Sigmoid colon (tissue), 7 donors: ENCODE data around the gene TNFAIP8L3. TPM values are rescaled to one million over a fixed set of nuclear protein-coding genes. Genes with fewer than 3 reads are reported as not detected.

Experiments
- DNase-seq: peaks from one replicate; pipeline ENCODE4 v3.0.0-alpha.2; 2019
- H3K27ac ChIP-seq, 4 donors: fragments of 200-600 bp; sonication (generic); one replicate each; pipeline ENCODE4 v1.5.1; 2016 to 2019; ENCODE audit warnings: mild to moderate bottlenecking in 1 of 4
- H3K27me3 ChIP-seq, 3 donors: fragments of 200-600 bp; sonication (generic); one replicate each; pipeline ENCODE4 v1.5.1; 2019; ENCODE audit warnings: mild to moderate bottlenecking in 1 of 3
- H3K36me3 ChIP-seq, 4 donors: fragments of 200-600 bp; sonication (generic); one replicate each; pipeline ENCODE4 v1.5.1; 2016 to 2019
- H3K4me1 ChIP-seq, 4 donors: fragments of 200-600 bp; sonication (generic); one replicate each; pipeline ENCODE4 v1.5.1; 2017 to 2019
- H3K4me3 ChIP-seq, 4 donors: fragments of 200-600 bp; sonication (generic); one replicate each; pipeline ENCODE4 v1.5.1; 2017 to 2019; ENCODE audit warnings: mild to moderate bottlenecking in 2 of 4, moderate library complexity in 1 of 4
- H3K9me3 ChIP-seq, 4 donors: fragments of 200-600 bp in 3 of 4; sonication (generic) in 3 of 4; one replicate each; pipeline versions ENCODE4 v1.5.1 to v1.6.1; 2013 to 2019
- CTCF ChIP-seq, 4 experiments: fragments of 450-650 bp in 3 of 4; fragments of 200-600 bp in 1 of 4; IDR thresholded peaks; one replicate each; pipeline ENCODE4 v1.5.1; 2016 to 2019; ENCODE audit warnings: antibody characterized with exemption in 4 of 4, mild to moderate bottlenecking in 3 of 4, moderate library complexity in 2 of 4
- EP300 ChIP-seq, 4 donors: sonication (generic); formaldehyde crosslinking; IDR thresholded peaks; one replicate each; pipeline ENCODE4 v1.6.1; 2017; ENCODE audit warnings: antibody characterized with exemption in 4 of 4
- POLR2A ChIP-seq, 2 donors: fragments of 450-650 bp; IDR thresholded peaks; one replicate each; pipeline ENCODE4 v1.6.1; 2016; ENCODE audit warnings: antibody characterized with exemption in 2 of 2, mild to moderate bottlenecking in 2 of 2, moderate library complexity in 2 of 2
- POLR2AphosphoS5 ChIP-seq, 4 donors: sonication (generic); formaldehyde crosslinking; IDR thresholded peaks; one replicate each; pipeline ENCODE4 v1.6.1; 2017; ENCODE audit warnings: antibody characterized with exemption in 4 of 4
- WGBS, 2 donors: extraction: QIAGEN DNeasy Blood & Tissue Kit; methylation state at CpG; one replicate each; pipeline ENCODE4 v1.1.7; 2013; 5-methylcytosine and 5-hydroxymethylcytosine counted together
- intact Hi-C: fragments of 100-400 bp; cut with DNase I; formaldehyde crosslinking; loops from one replicate; pipeline ENCODE4 v1.15.1; 2023
- polyA plus RNA-seq, 3 donors: library from polyadenylated mRNA; stranded (reverse); fragments of 200-250 nt; gene quantifications; one replicate each; pipeline ENCODE4 v1.2.3, GENCODE V29; 2013
- total RNA-seq, 4 donors: library from RNA; depleted of rRNA; stranded (reverse); fragments of >200 nt; gene quantifications; one replicate each; pipeline ENCODE4 v1.1.0, GENCODE V29; 2016
- donor health status: healthy with polysubstance abuse.
- donor health status: Bipolar disorder and iron deficiency.
- donor health status: healthy.

The TNFAIP8L3 gene
- total and polyA plus RNA-seq, 7 donors = 6.1 to 13.5 (median 9.2) TPM

GRCh38 chr15:51098331-51098619, 3.6 kb upstream of the TNFAIP8L3 start:
- Histone ChIP-seq H3K27me3 (peaks cover 0 to 12% (median 6%) of the 10 kb centered on the region in 3 donors), H3K9me3 (no peaks in the 10 kb centered on the region), H3K4me1 (peaks cover 0 to 28% (median 22%) of the 10 kb centered on the region in 4 donors), H3K27ac (peak overlapping the region in 1 of 4 donors; percentile 27), H3K36me3 (no peaks in the 10 kb centered on the region), H3K4me3 (no peak overlapping the region)
- no peak for TF ChIP-seq POLR2A (IDR thresholded peaks at IDR 0.05)
- TF ChIP-seq POLR2AphosphoS5 (IDR thresholded peaks at IDR 0.05) = no peak
- no peak for TF ChIP-seq CTCF (IDR thresholded peaks at IDR 0.05)
- no peak for DNase-seq
- intact Hi-C loops = loop anchor here (10.0 kb wide), 1 partner anchor 53 kb away; no protein-coding TSS in a partner anchor
- WGBS, 2 donors = 82 to 92% methylated on average over 1 of the region's 1 CpG

GRCh38 chr15:51097553-51098330, 3.0 kb upstream of the TNFAIP8L3 start:
- Histone ChIP-seq H3K36me3 (no peaks in the 10 kb centered on the region), H3K4me1 (peaks cover 0 to 29% (median 24%) of the 10 kb centered on the region in 4 donors), H3K27ac (peak overlapping the region in 2 of 4 donors; percentile 19 to 27), H3K27me3 (peaks cover 0 to 12% (median 6%) of the 10 kb centered on the region in 3 donors), H3K9me3 (no peaks in the 10 kb centered on the region), H3K4me3 (no peak overlapping the region)
- intact Hi-C loops = loop anchor here (10.0 kb wide), 1 partner anchor 53 kb away; no protein-coding TSS in a partner anchor
- TF ChIP-seq POLR2AphosphoS5 (IDR thresholded peaks at IDR 0.05) (peak in 1 of 4 donors; percentile 42), EP300 (IDR thresholded peaks at IDR 0.05) (no peak), CTCF (IDR thresholded peaks at IDR 0.05) (no peak)
- no peak for DNase-seq
- 57 to 80% methylated on average over 5 of the region's 5 CpGs for WGBS, 2 donors

- no peaks in the 10 kb centered on the region for H3K9me3 ChIP-seq
- H3K27ac ChIP-seq = peak overlapping the region in 1 of 4 donors; percentile 27
- no peak for TF ChIP-seq POLR2A (IDR thresholded peaks at IDR 0.05)
- TF ChIP-seq CTCF (IDR thresholded peaks at IDR 0.05) = no peak
- TF ChIP-seq POLR2AphosphoS5 (IDR thresholded peaks at IDR 0.05) = no peak
- no peak for TF ChIP-seq EP300 (IDR thresholded peaks at IDR 0.05)
- intact Hi-C loops = loop anchor here (10.0 kb wide), 1 partner anchor 52 kb away; no protein-coding TSS in a partner anchor
- no peak overlapping the region for H3K4me3 ChIP-seq
- no peaks in the 10 kb centered on the region for H3K36me3 ChIP-seq
- no peak for DNase-seq
- H3K27me3 ChIP-seq = peaks cover 0 to 12% (median 6%) of the 10 kb centered on the region in 3 donors
- peaks cover 0 to 29% (median 24%) of the 10 kb centered on the region in 4 donors for H3K4me1 ChIP-seq
- WGBS, 2 donors = 54 to 55% methylated on average over 1 of the region's 1 CpG
Measured at GRCh38 chr15:51096976-51097375, 2.3 kb upstream of the TNFAIP8L3 start.

GRCh38 chr15:51095681-51096331, 1.1 kb upstream of the TNFAIP8L3 start:
- intact Hi-C loops = loop anchor here (10.0 kb wide), 1 partner anchor 51 kb away; no protein-coding TSS in a partner anchor
- TF ChIP-seq CTCF (IDR thresholded peaks at IDR 0.05) (no peak), POLR2A (IDR thresholded peaks at IDR 0.05) (no peak), POLR2AphosphoS5 (IDR thresholded peaks at IDR 0.05) (no peak), EP300 (IDR thresholded peaks at IDR 0.05) (no peak)
- peaks cover 0 to 12% (median 6%) of the 10 kb centered on the region in 3 donors for H3K27me3 ChIP-seq
- no peaks in the 10 kb centered on the region for H3K36me3 ChIP-seq
- no peak for DNase-seq
- H3K27ac ChIP-seq = no peak overlapping the region
- H3K9me3 ChIP-seq = no peaks in the 10 kb centered on the region
- peaks cover 0 to 29% (median 24%) of the 10 kb centered on the region in 4 donors for H3K4me1 ChIP-seq
- H3K4me3 ChIP-seq = peak overlapping the region in 2 of 4 donors; percentile 59 to 67
- 47 to 52% methylated on average over 6 of the region's 6 CpGs for WGBS, 2 donors
